Femur (tissue), 1 donor: ENCODE data around the gene VSIG10L.

Experiments
- DNase-seq: peaks from one replicate; pipeline ENCODE4 v3.0.0-alpha.2; 2017

VSIG10L gene

DNA sequence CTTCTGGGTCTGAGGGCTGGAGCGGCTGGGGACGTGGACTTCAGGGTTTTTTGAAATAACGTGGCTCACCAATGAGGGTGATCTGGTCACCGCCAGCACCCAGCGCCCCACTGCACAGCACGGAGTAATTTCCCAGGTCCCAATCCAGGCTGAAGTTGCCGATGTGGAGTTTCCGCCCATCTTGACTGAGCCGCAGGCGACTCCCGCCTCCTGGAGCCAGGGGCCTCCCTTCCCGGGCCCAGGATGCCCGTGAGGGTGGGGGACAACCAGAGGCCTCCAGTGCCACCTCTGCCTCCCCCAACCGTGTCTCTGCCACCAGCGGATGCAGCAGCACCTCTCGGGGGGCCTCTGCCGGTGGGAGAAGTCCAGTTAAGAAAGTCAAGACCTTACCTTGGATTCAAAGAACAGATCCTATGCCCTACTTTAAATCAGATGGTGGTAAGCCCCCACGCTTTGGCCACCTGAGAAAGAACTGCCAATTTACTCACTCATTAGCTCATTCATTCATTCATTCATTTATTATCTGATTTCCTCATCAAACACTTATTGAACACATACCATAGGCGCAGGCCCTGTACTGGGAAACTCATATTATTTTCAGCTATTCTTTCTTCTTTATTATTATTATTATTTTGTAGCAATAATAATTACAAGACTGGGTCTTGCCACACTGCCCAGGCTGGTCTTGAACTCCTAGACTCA, 3.9 kb downstream of the VSIG10L start:
- no peak for DNase-seq

DNA sequence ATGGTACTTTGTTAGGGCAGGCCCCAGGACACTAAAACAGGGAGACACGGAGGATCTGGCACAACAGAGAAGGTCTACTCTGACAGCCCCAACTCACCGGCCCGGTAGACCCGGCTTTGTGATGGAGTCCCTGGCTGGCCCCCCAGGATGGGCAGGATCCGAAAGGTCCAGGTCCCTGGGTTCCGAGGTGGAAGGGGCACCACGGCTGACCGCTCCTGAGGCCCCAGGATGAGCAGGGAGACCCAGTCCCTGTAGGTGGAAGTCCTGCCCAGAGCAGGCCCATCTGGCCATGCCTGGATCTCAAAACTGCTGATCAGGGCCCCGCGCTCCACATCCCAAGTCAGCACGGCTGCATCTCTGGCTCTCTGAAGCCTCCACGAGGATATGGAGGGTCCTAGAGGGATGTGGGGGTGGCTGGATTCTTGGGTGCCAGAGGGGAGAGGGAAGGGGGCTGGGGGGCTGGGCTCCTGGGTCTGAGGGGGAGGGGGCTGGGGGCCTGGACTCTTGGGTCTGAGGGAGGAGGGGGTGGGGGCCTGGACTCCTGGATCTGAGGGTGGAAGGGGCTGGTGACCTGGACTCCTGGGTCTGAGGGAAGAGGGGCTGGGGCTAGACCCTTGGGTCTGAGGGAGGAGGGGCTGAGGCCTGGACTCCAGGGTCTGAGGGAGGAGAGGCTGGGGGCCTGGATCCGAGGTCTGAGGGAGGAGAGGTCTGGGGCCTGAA, 4.6 kb downstream of the VSIG10L start:
- DNase-seq, result no peak

DNA sequence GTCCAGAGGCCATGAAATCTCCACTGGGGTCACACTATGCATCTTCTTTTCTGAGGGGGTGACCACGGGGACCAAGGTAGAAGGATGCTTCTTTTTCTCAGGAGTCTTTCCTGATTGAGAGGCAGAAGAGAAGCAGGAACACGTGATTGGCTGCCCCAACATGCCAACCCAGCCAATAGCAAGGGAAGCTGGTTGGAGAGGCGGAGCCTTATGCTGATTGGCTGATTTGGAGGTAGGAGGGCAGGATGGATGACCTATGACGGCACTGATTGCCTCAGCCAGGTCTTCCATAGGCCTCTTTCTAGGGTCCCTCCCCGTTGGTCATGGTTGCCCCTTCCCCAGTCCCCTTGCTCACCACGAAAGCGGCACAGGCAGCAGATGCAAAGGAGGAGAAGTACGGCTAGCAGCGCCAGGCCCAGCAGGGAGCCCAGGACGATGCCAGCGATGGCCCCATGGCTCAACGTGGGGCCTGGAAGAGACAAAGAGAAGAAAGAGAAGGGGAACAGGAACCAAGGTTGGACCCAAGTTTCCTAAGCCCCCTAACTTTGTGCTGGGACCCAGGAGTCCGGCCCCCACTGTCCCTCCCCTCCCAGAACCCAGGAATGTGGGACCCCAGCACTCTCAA, 8.0 kb downstream of the VSIG10L start:
- DNase-seq, result no peak

DNA sequence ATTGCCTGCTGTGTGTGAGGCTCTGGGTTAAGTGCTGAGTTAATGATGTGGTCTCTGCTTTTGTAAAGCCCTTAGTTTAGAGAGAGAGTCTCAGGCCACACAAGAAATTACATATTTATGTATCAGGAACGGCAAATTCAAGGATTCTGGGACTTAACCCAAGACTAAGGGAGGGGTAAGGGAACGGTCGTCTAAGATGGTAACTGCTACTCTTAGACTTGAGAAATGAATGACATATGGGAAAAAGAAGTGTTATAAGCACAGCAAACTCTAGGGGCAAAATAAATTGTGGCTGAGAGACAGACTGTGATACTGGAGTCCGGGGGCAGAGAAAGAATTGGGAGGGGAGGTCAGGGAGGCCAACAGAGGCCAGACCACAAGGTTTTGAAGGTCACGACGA, 10.2 kb downstream of the VSIG10L start:
- DNase-seq, result no peak

DNA sequence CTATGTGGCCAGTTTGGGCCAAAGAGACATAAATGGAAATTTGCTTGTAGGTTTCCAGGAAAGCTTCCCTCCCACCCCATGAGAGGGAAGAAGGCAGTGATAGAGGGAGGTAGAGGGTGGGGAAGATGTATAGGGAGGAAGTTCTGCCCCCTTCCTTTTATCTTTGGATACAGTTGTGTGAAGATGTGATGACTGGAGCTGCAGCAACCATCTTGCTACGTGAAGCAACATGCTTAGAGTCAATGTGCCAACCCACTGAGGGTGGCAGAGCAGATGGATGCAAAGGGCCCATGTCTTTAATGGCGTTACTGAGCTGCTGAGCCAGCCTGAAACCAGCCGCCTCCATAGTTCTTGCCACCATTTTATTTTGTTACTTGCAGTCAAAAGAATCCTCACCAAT, 10.7 kb downstream of the VSIG10L start:
- DNase-seq, result no peak

DNA sequence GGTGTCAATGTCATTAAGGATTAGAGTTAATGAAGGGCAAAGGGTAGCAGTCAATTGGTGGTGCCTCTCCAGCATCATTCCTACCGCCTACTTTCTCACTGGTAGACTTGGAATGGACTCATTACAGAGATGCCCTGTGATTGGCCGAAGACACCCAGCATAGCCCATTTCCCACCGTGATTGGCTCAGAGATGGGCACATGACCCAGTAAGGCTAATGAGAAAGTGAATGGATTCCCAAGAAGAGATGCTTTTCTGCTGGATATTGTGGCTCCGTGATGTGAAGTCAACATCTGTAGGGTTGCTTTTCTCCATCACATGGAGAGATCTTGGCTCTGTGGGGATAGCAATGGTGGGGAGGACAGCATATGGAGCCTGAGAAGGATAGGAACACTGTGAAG, 11.6 kb downstream of the VSIG10L start:
- DNase-seq, result no peak

DNA sequence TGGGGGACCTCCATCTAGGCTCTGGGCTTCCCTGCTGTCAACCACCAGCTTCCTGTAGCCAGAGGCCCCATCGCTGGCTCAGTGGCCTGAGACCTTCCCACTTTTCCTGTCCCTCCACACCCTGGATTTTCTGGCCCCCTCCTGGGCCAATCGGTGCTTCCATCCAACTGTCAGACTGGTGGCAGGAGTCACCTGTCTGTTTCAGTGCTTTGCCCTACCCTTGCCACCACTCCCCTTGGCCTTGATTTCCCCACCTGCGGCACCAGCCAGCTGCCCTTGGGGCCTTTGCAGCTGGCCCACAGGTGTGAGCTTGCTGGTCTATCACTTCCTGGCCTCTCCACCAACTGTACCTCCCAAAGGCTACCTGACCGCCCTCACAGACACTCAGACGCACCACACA, 12.5 kb downstream of the VSIG10L start:
- DNase-seq, result no peak

DNA sequence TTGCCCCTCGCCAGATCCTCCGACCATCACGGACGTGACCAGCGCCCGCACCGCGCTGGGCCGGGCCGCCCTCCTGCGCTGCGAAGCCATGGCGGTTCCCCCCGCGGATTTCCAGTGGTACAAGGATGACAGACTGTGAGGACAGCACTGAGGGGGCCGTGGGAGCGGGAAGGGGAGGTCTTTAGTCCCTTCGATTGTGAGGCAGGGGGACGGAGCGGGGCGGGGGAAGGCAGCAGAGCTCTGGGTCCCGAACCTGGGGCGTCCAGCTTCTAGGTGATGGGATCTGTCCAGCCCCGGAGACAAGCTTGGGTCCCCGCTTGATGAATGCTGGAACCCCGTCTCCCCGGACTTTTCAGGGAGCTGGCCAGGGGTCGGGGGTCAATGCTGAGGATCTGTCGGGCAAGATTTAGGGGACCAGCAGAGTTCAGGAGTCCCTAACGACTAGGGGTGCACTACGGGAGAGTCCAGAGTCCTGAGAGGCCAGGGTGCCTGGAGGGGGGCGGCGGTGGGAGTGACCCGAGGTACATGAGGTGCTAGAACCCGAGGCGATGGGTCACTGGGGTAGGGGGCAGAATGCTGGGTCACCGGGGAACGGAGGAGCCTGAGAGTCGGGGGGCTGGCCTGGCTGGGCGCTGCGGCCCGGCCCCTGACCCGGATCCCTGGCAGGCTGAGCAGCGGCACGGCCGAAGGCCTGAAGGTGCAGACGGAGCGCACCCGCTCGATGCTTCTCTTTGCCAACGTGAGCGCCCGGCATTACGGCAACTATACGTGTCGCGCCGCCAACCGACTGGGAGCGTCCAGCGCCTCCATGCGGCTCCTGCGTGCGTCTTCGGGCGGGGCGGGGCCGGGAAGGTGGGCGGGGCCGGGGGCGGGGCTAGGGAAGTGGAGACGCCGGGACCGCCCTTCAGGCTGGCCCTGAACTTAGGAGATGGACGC, 14.6 kb downstream of the VSIG10L start:
- DNase-seq, result peak; percentile 75

DNA sequence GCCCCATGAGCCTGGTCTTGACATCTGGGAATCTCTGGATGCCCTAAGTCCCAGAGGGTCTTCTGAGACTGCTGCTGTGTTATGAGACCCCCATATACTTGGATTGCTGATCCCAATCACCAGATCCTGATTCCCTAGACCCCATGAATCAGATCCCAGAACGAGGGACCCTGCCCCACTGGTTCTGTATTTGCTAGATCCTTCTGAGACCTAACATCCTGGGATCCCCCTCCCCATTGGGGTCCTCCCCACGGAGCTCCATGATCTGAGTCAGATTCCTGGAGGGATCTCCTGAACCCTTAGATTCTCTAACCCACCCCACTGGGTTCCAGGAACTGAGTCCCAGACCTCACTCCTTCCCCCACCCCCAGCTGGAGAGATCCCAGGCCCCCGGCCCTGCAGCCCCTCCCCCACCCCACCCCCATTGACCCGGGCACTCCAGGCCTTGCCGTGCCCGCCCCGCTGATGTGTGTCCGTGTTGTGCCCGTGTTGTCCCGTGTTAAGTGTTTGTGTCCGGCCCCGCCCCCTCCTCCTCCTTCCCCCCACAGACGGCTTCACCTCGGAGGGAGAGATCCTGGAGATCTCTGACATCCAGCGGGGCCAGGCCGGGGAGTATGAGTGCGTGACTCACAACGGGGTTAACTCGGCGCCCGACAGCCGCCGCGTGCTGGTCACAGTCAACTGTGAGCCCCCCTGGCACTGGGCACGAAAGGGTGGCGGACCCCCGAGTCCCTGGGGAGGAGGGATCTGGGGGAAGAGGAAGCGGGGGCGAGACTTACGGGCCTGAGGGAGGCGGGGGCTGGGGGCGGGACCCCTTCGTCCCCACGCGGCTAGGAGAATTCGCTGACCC, 15.5 kb downstream of the VSIG10L start:
- DNase-seq, result no peak

DNA sequence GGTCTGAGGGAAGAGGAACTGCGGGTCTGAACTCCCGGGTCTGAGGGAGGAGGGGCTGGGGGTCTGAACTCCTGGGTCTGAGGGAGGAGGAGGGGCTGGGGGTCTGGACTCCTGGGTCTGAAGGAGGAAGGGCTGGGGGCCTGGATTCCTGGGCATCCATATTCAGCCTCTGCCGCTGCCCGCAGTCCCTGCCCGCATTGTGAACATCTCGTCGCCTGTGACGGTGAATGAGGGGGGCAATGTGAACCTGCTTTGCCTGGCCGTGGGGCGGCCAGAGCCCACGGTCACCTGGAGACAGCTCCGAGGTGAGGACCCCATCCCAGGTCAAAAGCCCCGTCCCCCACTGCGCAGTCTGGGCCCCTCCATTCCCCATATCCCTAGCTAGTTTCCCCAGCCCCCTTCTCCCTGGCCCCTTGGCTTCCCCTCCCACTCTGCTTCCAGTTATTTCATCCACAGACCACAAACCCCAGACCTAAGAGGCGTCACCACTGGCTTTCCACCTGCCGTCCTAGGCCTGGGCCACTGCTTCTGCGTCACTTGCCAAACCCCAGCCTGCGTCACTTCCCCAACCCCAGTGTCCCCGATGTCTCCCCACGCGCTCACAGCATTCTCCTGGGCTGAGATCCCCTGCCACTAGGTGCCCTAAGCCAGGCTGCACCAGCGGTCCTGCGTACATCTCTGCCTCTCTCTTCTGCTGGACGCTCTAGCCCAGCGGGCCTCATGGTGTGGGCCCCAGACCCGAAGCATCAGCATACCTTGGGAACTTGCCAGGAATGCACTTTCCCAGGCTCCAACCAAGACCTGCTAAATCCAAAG, 16.6 kb downstream of the VSIG10L start:
- DNase-seq, result no peak

DNA sequence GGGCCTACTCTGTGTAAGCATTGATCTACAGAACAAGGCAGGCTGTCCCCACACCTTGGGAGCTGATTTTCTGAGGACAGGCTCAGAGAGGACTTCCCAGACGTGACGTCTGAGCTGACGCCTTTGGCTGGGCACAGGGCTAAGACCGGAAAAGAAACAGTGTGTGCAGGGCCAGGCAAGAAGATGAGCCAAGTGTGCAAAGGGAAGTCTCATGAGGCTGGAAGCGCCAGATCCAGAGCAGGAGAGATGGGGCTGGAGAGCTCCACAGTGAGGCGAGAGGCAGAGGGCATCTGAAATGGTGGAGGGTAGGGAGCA, 17.8 kb downstream of the VSIG10L start:
- DNase-seq, result no peak

DNA sequence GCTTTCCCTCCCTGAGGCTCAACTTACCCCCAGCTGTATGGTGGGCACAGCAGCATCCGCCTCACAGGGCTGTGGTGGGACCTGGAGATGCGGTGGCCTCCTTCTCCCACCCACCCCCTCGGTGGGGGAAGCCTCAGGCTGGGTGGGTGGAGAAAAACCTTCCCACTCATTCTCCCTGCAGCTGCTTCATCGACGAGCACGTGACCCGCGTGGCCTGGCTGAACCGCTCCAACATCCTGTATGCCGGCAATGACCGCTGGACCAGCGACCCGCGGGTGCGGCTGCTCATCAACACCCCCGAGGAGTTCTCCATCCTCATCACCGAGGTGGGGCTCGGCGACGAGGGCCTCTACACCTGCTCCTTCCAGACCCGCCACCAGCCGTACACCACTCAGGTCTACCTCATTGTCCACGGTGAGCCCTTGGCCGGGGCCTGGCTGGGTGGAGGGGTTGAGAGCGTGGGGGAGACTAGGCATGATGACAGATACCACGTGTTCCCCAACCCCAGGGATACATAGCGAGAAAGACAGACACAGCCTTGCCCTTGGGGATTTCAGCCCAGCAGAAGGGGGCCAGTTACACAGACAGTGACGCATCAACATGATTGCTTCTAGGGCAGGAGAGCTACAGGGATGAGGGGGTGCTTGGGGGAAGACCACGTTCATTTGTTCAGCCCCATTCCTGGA, 18.3 kb downstream of the VSIG10L start:
- DNase-seq, result no peak

DNA sequence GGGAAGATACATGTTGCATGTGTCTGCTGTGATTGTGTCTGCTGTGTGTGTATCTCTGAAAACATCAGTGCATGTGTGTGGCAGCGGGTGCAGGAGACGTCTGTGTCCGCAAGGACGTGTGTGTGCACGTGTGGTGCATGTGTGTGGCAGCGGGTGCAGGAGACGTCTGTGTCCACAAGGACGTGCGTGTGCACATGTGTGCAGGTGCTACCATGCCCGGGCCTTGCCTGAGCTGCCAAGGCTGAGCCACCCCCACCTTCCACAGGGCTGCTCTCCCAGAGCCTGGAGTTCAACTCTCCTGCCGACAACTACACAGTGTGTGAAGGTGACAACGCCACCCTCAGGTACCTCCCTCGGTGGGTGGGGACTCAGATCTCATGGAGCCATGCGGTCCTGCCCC, 20.1 kb downstream of the VSIG10L start:
- no peak for DNase-seq

DNA sequence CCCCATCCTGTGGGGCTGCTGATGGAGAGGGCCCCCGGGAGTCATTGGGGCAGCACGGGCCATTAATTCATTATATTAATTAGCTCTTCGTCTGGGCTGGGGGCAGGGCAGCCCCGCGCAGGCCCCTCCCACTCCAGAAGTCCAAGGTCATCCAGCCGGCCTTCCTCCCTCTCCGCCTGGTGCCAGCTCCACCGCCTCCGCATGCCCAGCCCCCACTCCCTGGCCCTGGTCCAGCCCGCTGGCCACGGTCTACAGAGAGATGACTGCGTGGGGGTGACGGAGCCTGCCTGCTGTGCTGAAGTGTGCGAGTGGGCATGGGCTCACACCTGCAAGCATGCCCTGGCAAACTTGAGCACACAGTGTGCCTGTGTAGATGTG, 21.7 kb downstream of the VSIG10L start:
- no peak for DNase-seq

DNA sequence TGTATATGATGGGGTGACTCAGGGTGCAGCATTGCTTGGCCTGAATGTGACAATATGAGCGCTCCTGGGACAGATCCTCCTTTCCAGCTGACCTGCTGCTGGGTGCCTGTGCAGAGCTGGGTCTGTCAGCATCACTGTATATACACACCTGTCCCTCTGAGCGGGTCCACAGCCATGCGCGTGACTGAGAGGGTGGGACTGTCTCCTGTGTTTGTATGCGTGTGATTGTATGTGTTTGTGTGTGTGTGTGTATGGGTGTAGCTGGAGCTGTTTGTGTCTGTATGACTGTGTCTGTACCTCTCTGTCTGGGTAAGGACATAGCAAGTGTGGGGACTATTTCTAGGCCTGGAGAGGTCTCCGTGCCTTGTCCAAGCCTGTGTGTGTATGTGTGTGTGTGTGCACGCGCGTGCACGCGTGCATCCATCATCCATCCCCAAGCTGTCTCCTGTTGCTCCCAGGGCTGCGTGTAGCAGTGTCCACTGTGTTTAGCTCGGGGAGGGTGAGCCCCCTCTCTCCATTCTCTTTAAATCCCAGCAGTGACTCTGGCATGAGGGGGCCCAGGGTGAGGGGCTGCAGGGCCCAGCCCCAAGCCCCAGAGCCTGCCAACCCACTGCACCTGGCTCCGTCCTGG, 22.2 kb downstream of the VSIG10L start:
- DNase-seq, result no peak

DNA sequence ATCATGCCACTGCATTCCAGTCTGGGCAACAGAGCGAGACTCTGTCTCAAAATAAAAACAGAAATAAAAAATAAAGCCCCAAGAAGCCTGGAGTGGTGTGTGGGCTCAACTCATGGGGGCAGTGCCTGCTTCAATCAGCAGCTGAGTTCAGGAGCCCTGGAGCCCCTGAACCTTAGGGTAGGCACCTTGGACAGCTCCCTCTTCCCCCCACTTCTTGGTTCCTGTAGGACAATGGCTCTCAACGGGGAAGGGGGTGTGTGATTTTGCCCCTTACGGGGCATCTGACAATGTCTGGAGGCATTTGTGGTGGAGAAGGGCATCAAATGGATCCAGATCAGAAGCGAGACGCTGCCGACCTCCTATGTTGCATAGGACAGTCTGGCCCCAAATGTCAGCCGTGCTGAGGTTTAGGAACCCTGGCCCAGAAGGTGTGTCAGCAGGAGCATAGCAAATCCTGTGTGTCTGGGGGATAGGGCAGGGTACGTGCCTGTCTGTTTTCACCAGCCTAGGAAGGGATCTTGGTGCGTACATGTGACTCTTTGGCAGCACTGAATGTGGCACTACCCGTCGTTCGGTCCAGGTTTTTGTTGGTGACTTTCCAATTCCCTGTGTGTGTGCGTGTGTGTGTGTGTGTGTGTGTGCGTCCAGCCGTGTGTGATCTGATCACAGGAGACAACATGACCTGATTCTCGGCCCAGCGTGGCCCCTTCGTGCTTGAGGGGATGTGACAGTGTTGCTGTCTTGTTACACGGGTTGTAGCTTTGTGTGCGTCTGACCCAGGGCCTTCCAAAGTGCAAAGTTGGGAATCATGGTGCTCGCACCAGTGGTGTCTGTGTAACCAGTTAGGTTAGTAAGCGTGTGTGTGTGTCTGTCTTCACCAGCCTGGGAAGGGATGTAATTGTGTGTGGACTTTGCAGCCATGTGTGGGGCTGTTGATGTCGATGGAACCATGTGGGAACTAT, 23.0 kb downstream of the VSIG10L start:
- no peak for DNase-seq

DNA sequence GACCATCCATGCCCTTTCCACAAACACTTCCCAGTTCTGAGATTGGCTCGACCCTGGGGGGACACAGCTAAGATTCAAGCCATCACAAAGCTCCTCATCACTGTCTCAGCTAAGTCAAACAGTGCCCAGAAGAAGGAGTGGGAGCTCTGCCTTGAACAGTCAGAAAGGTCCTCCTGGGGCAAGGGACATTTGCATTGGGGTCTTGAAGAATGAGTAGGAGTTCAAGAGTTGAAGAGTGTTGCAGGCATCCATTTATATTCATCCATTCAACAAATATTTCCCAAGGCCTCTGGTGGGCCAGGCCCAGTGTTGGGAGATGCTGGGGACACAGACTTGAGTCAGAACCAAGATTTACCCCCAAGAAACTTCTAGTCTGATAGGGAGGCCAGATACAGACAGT, 24.0 kb downstream of the VSIG10L start:
- DNase-seq, result no peak

DNA sequence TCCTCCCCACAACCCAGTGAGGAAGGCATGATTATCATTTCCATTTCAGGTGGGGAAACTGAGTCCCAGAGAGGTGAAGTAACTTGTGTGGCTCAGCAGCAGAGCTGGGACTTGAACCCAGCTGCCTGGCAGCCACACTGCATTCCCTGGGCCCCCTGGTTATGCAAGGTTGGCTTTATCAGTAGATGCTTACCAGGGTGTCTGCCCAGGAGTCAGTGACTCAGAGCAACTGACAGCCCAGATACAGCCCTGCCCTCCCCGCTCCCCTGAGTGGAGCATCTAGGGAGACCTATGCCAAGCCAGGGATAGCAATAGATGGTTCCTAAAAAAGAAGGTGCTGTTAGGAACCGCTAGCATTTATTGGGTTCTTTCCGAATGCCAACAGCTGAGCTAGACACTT, 24.6 kb downstream of the VSIG10L start:
- no peak for DNase-seq

DNA sequence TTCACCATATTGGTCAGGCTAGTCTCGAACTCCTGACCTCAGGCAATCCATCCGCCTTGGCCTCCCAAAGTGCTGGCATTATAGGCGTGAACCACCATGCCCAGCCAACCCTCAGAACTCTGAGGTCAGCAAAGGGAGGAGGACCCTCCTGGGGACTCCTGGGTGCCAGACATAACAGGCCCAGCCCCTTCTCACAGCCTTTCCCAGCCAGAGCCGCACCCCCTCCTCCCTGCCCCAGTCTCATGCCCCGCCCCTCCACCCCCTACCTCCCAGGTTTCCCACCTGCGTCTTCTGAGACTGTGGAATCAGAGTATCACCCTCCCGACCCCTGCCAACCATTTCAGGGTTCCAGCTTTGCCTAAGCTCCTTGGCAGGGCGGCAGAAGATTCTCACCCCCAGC, 25.3 kb downstream of the VSIG10L start:
- no peak for DNase-seq
